ENCODE results near the gene XRCC5. TPM values are rescaled to one million over a fixed set of nuclear protein-coding genes. Genes with fewer than 3 reads are reported as not detected.

Gene XRCC5
- total and polyA plus RNA-seq, 10 of the 15 experiments (the other 5 are each of a cell fraction or from before 2014, with no cell fraction given), result 259 to 815 (median 530) TPM

- Histone ChIP-seq H3K9ac (ENCODE audit: control insufficient read depth, insufficient read depth, low read length) (no peak overlapping the region), H3K79me2 (ENCODE audit: control insufficient read depth, insufficient read depth, low read length) (peaks cover 24% of the 10 kb centered on the region)
- CTCF ChIA-PET, result interaction anchor here (0.6 kb wide), 1 partner anchor 220 kb away, joined by 3 read pairs; no protein-coding TSS in a partner anchor
These were observed 69.9 kb downstream of the XRCC5 start for GRCh38 chr2:216179015-216179414.

GRCh38 chr2:216181351-216181750, 72.2 kb downstream of the XRCC5 start:
- intact Hi-C loops (cut with micrococcal nuclease; ENCODE audit: unreplicated experiment), result no loop called here
- peaks cover 4% of the 10 kb centered on the region; the same call in 1 of the 2 replicates for H3K4me1 ChIP-seq (ENCODE audit: control insufficient read depth, insufficient read depth, low read length)
- ChIA-PET POLR2A (interaction anchor here (0.6 kb wide), 1 partner anchor 14 kb away, joined by 4 read pairs; no protein-coding TSS in a partner anchor), SMC1A (ENCODE audit: uncharacterized antibody, unreplicated experiment) (interaction anchor here (1.1 kb wide), 1 partner anchor 24 kb away, joined by 3 read pairs; no protein-coding TSS in a partner anchor), RAD21 (ENCODE audit: unreplicated experiment) (no interaction called here), CTCF (no interaction called here)
- DNase-seq (ENCODE audit: low read depth, low spot score) (no peak), FAIRE-seq (no peak), ATAC-seq (no peak)
- in situ Hi-C loops (cut with MboI), result no loop called here
- H3K27me3 ChIP-seq (replicated peaks in 1 of 2; ENCODE audit: control insufficient read depth in 2 of 2, insufficient read depth in 2 of 2, low read length in 1 of 2), result no peaks in the 10 kb centered on the region
- H3K4me2 ChIP-seq (ENCODE audit: control insufficient read depth, insufficient read depth), result no peak overlapping the region
- H2AFZ ChIP-seq (ENCODE audit: control insufficient read depth, low read depth, low read length), result no peak overlapping the region
- peaks cover 10 to 39% of the 10 kb centered on the region in 2 experiments for H3K36me3 ChIP-seq (ENCODE audit: control insufficient read depth in 2 of 2, insufficient read depth in 2 of 2, low read length in 1 of 2)
- no peak overlapping the region for H3K4me3 ChIP-seq
- peaks cover 32% of the 10 kb centered on the region for H3K79me2 ChIP-seq (ENCODE audit: control insufficient read depth, insufficient read depth, low read length)
- no peak overlapping the region for H3K27ac ChIP-seq (ENCODE audit: control insufficient read depth, insufficient read depth)
- no peaks in the 10 kb centered on the region for H4K20me1 ChIP-seq (ENCODE audit: control insufficient read depth, insufficient read depth)
- BruUV-seq (replicated peaks), result no TSS peak
- no peaks in the 10 kb centered on the region for H3K9me3 ChIP-seq (replicated peaks; ENCODE audit: control insufficient read depth, insufficient read depth, low read length)
- over 99% methylated on average over 6 of the region's 6 CpGs for WGBS (ENCODE audit: insufficient coverage, insufficient replicate concordance, low lambda C conversion rate, missing lambda C conversion rate)
- H3K9ac ChIP-seq (ENCODE audit: control insufficient read depth, insufficient read depth, low read length), result no peak overlapping the region
- TF ChIP-seq EGR1 (IDR thresholded peaks at IDR 0.05; ENCODE audit: borderline replicate concordance in 1 of 2, low read depth in 2 of 2, low read length in 2 of 2) (no peak), ZBTB4 (CRISPR knock-in tag; IDR thresholded peaks at IDR 0.05) (no peak), WRNIP1 (IDR thresholded peaks at IDR 0.05; ENCODE audit: borderline replicate concordance, low read depth, low read length) (no peak), JUND (IDR thresholded peaks at IDR 0.05; ENCODE audit: low read depth, low read length) (no peak), ESRRA (IDR thresholded peaks at IDR 0.05; ENCODE audit: low read length) (no peak), STAT3 (IDR thresholded peaks at IDR 0.05; ENCODE audit: low read depth, low read length) (no peak), ZNF592 (IDR thresholded peaks at IDR 0.05) (no peak), HDGF (IDR thresholded peaks at IDR 0.05) (no peak), RBBP5 (conservative IDR thresholded peaks at IDR 0.05) (no peak)

More at GRCh38 chr2:216179015-216179414, 69.9 kb downstream of the XRCC5 start:
- DNase-seq (ENCODE audit: low read depth, low spot score), result no peak
- no peak for TF ChIP-seq ZSCAN29 (IDR thresholded peaks at IDR 0.05)
- TF ChIP-seq ZNF384 (IDR thresholded peaks at IDR 0.05; ENCODE audit: borderline replicate concordance, low read depth, low read length), result no peak
- FAIRE-seq, result no peak
- H3K4me1 ChIP-seq (ENCODE audit: control insufficient read depth, insufficient read depth, low read length), result peaks cover 4% of the 10 kb centered on the region; the same call in 1 of the 2 replicates
- H3K36me3 ChIP-seq (ENCODE audit: control insufficient read depth in 2 of 2, insufficient read depth in 2 of 2, low read length in 1 of 2), result peaks cover 12 to 48% of the 10 kb centered on the region in 2 experiments
- no peaks in the 10 kb centered on the region for H4K20me1 ChIP-seq (ENCODE audit: control insufficient read depth, insufficient read depth)
- intact Hi-C loops (cut with micrococcal nuclease; ENCODE audit: unreplicated experiment) (no loop called here), in situ Hi-C loops (cut with MboI) (no loop called here)
- POLR2A ChIA-PET, result no interaction called here
- SMC1A ChIA-PET (ENCODE audit: uncharacterized antibody, unreplicated experiment), result interaction anchor here (0.6 to 1.0 kb wide), 3 partner anchors 17 to 363 kb away, joined by 3 read pairs; no protein-coding TSS in a partner anchor
- no TSS peak for BruUV-seq (replicated peaks)
- no peak overlapping the region for H2AFZ ChIP-seq (ENCODE audit: control insufficient read depth, low read depth, low read length)
- no peak overlapping the region for H3K4me2 ChIP-seq (ENCODE audit: control insufficient read depth, insufficient read depth)
- H3K4me3 ChIP-seq, result no peak overlapping the region
- H3K9me3 ChIP-seq (replicated peaks; ENCODE audit: control insufficient read depth, insufficient read depth, low read length), result no peaks in the 10 kb centered on the region
- H3K27me3 ChIP-seq (replicated peaks in 1 of 2; ENCODE audit: control insufficient read depth in 2 of 2, insufficient read depth in 2 of 2, low read length in 1 of 2), result no peaks in the 10 kb centered on the region
- no peak for ATAC-seq
- no peak overlapping the region for H3K27ac ChIP-seq (ENCODE audit: control insufficient read depth, insufficient read depth)
- RAD21 ChIA-PET (ENCODE audit: unreplicated experiment), result no interaction called here
- 100% methylated on average over 1 of the region's 1 CpG for WGBS (ENCODE audit: insufficient coverage, insufficient replicate concordance, low lambda C conversion rate, missing lambda C conversion rate)

Data from GM12878 (cell line).